Measurements from ENCODE around the gene MYO7A. TPM values are rescaled to one million over a fixed set of nuclear protein-coding genes. Genes with fewer than 3 reads are reported as not detected.
"Not testable (repeated sequence)": the region's sequence is repeated elsewhere in the genome, so short reads cannot be mapped to it uniquely, and the experiment has no call there.

MYO7A gene
- total RNA-seq, 2 donors from 2014 or later: 15.2 to 22.7 TPM

GRCh38 chr11:77093987-77094840 is 33.8 kb upstream of the MYO7A start:
- no peak overlapping the region for H3K4me3 ChIP-seq
- H3K4me1 ChIP-seq (ENCODE audit: control insufficient read depth in 1 of 2, low read depth in 2 of 2): no peaks in the 10 kb centered on the region
- H3K36me3 ChIP-seq: no peaks in the 10 kb centered on the region
- DNase-seq (ENCODE audit: low spot score): no peak
- TF ChIP-seq CTCF (IDR thresholded peaks at IDR 0.05): no peak
- no peak for ATAC-seq (ENCODE audit: insufficient number of reproducible peaks, low FRiP score, low read depth)
- no peaks in the 10 kb centered on the region for H3K9me3 ChIP-seq
- H3K27ac ChIP-seq: no peak overlapping the region
- H3K27me3 ChIP-seq (replicated peaks; ENCODE audit: insufficient read depth): no peaks in the 10 kb centered on the region

- H3K27me3 ChIP-seq (replicated peaks; ENCODE audit: insufficient read depth): no peaks in the 10 kb centered on the region
- no peaks in the 10 kb centered on the region for H3K9me3 ChIP-seq
- no peak for TF ChIP-seq CTCF (IDR thresholded peaks at IDR 0.05)
- no peaks in the 10 kb centered on the region for H3K4me1 ChIP-seq (ENCODE audit: control insufficient read depth in 1 of 2, low read depth in 2 of 2)
- H3K4me3 ChIP-seq: no peak overlapping the region
- no peak for DNase-seq (ENCODE audit: low spot score)
- ATAC-seq (ENCODE audit: insufficient number of reproducible peaks, low FRiP score, low read depth): no peak
- no peaks in the 10 kb centered on the region for H3K36me3 ChIP-seq
- no peak overlapping the region for H3K27ac ChIP-seq
These were observed 33.1 kb upstream of the MYO7A start for GRCh38 chr11:77094841-77095365.

- no peak for ATAC-seq (ENCODE audit: insufficient number of reproducible peaks, low FRiP score, low read depth)
- no peak overlapping the region for H3K27ac ChIP-seq
- H3K4me1 ChIP-seq (ENCODE audit: control insufficient read depth in 1 of 2, low read depth in 2 of 2): no peaks in the 10 kb centered on the region
- DNase-seq (ENCODE audit: low spot score): no peak
- H3K4me3 ChIP-seq: no peak overlapping the region
- H3K27me3 ChIP-seq (replicated peaks; ENCODE audit: insufficient read depth): no peaks in the 10 kb centered on the region
- no peak for TF ChIP-seq CTCF (IDR thresholded peaks at IDR 0.05)
- H3K36me3 ChIP-seq: no peaks in the 10 kb centered on the region
- H3K9me3 ChIP-seq: no peaks in the 10 kb centered on the region
These were observed 32.2 kb upstream of the MYO7A start for GRCh38 chr11:77095551-77096490.

GRCh38 chr11:77096591-77097019 is 31.4 kb upstream of the MYO7A start:
- Histone ChIP-seq H3K4me1 (ENCODE audit: control insufficient read depth in 1 of 2, low read depth in 2 of 2) (no peaks in the 10 kb centered on the region), H3K27me3 (replicated peaks; ENCODE audit: insufficient read depth) (no peaks in the 10 kb centered on the region), H3K27ac (no peak overlapping the region), H3K36me3 (no peaks in the 10 kb centered on the region), H3K9me3 (no peaks in the 10 kb centered on the region), H3K4me3 (no peak overlapping the region)
- no peak for TF ChIP-seq CTCF (IDR thresholded peaks at IDR 0.05)
- DNase-seq (ENCODE audit: low spot score) (no peak), ATAC-seq (ENCODE audit: insufficient number of reproducible peaks, low FRiP score, low read depth) (no peak)

GRCh38 chr11:77097180-77097579 is 30.9 kb upstream of the MYO7A start:
- H3K27ac ChIP-seq; H3K4me1 ChIP-seq (ENCODE audit: control insufficient read depth in 1 of 2, low read depth in 2 of 2); ATAC-seq (ENCODE audit: insufficient number of reproducible peaks, low FRiP score, low read depth); H3K27me3 ChIP-seq (replicated peaks; ENCODE audit: insufficient read depth); H3K4me3 ChIP-seq; H3K9me3 ChIP-seq; DNase-seq (ENCODE audit: low spot score); H3K36me3 ChIP-seq: not testable (repeated sequence)

Measured in thoracic aorta (tissue), 2 donors.